Ascending aorta (tissue), 2 donors: Measurements from ENCODE around the gene FBXO3. TPM values are rescaled to one million over a fixed set of nuclear protein-coding genes. Genes with fewer than 3 reads are reported as not detected.

Experiments used
- DNase-seq, 2 donors: peaks; one replicate each; pipeline ENCODE4 v3.0.0-alpha.2; 2019; ENCODE audit warnings: low spot score in 2 of 2
- H3K27ac ChIP-seq, 2 donors: fragments of 200-600 bp; sonication (generic); one replicate each; pipeline ENCODE4 v1.5.1; 2016 to 2017; ENCODE audit warnings: mild to moderate bottlenecking in 1 of 2
- H3K27me3 ChIP-seq: fragments of 200-600 bp; sonication (generic); one replicate; pipeline ENCODE4 v1.5.1; 2017
- H3K36me3 ChIP-seq, 2 donors: fragments of 200-600 bp; sonication (generic); one replicate each; pipeline ENCODE4 v1.5.1; 2016
- H3K4me1 ChIP-seq, 2 donors: fragments of 200-600 bp; sonication (generic); one replicate each; pipeline ENCODE4 v1.5.1; 2016 to 2017; ENCODE audit warnings: mild to moderate bottlenecking in 1 of 2
- H3K4me3 ChIP-seq, 2 donors: fragments of 200-600 bp; sonication (generic); one replicate each; pipeline ENCODE4 v1.5.1; 2016 to 2017; ENCODE audit warnings: mild to moderate bottlenecking in 1 of 2
- H3K9me3 ChIP-seq, 2 donors: fragments of 200-600 bp; sonication (generic); one replicate each; pipeline ENCODE4 v1.5.1; 2016
- CTCF ChIP-seq, 3 experiments: fragments of 200-600 bp in 2 of 3; fragments of 450-650 bp in 1 of 3; sonication (generic) in 2 of 3; IDR thresholded peaks; one replicate each; pipeline ENCODE4 v1.5.1; 2016 to 2019; ENCODE audit warnings: antibody characterized with exemption in 3 of 3, mild to moderate bottlenecking in 1 of 3, moderate library complexity in 1 of 3
- intact Hi-C: fragments of 100-400 bp; cut with DNase I; formaldehyde crosslinking; loops from one replicate; pipeline ENCODE4 v1.15.1; 2023
- total RNA-seq: library from RNA; depleted of rRNA; stranded (reverse); fragments of >200 nt; gene quantifications from one replicate; pipeline ENCODE4 v1.1.0, GENCODE V29; 2016

The FBXO3 gene
- total RNA-seq, 1 donor from 2014 or later, result 11.8 TPM

- H3K4me3 ChIP-seq, result peak overlapping the region; percentile 85 to 90
- intact Hi-C loops, result loop anchor here (2.0 to 10.0 kb wide), 3 partner anchors 39 to 1191 kb away; partner anchors contain the start of genes CD59 and EIF3M
- H3K27me3 ChIP-seq, result no peaks in the 10 kb centered on the region
- peaks cover 7 to 30% of the 10 kb centered on the region in 2 donors for H3K4me1 ChIP-seq
- no peak for TF ChIP-seq CTCF (IDR thresholded peaks at IDR 0.05)
- DNase-seq, result no peak
- H3K27ac ChIP-seq, result peak overlapping the region in 1 of 2 donors; percentile 87
- H3K9me3 ChIP-seq, result no peaks in the 10 kb centered on the region
- H3K36me3 ChIP-seq, result peaks cover 0 to under 1% of the 10 kb centered on the region in 2 donors
Observed at GRCh38 chr11:33775467-33775807, 1.1 kb upstream of the FBXO3 start.

GRCh38 chr11:33774736-33775466, 581 bp upstream of the FBXO3 start:
- intact Hi-C loops, result loop anchor here (2.0 to 10.0 kb wide), 3 partner anchors 38 to 1190 kb away; partner anchors contain the start of genes CD59 and EIF3M
- TF ChIP-seq CTCF (IDR thresholded peaks at IDR 0.05), result no peak
- no peak for DNase-seq
- H3K27me3 ChIP-seq, result no peaks in the 10 kb centered on the region
- peaks cover 7 to 29% of the 10 kb centered on the region in 2 donors for H3K4me1 ChIP-seq
- H3K4me3 ChIP-seq, result peak overlapping the region; percentile 85 to 90
- H3K36me3 ChIP-seq, result peaks cover 0 to 5% of the 10 kb centered on the region in 2 donors
- H3K27ac ChIP-seq, result peak overlapping the region; percentile 87 to 89
- no peaks in the 10 kb centered on the region for H3K9me3 ChIP-seq

DNA sequence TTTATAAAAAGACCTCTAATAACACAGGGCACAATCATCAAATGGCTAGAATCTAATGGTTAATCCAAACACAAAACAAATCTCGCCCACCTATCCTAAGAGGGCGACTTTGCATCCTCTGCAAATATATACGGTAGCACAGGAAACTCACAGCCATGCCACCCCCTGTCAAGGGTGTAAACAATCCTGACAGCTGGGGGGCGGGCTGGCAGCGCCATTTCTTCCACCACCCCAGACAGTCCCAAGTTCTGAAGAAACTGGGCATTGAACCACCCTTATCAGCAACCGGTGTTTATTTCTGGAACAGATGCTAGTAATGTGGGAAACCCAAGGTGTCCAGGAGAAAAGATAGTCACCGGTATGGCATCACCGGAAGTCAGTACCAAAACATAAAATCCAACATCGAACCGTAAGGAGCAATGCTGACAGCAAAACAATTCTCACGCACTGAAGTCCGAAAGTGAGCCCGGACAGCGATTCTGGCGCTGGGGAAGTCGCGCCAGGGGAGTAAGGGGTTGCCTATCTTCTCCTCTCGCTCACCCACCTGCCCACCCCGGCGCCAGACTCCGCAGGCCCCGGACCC, 825 bp downstream of the FBXO3 start:
- intact Hi-C loops, result loop anchor here (10.0 kb wide), 1 partner anchor 1189 kb away; the partner anchor contains the start of gene EIF3M
- no peak for TF ChIP-seq CTCF (IDR thresholded peaks at IDR 0.05)
- H3K9me3 ChIP-seq, result no peaks in the 10 kb centered on the region
- no peak for DNase-seq
- peaks cover 7 to 26% of the 10 kb centered on the region in 2 donors for H3K4me1 ChIP-seq
- peak overlapping the region; percentile 87 to 89 for H3K27ac ChIP-seq
- peak overlapping the region; percentile 85 to 90 for H3K4me3 ChIP-seq
- H3K27me3 ChIP-seq, result no peaks in the 10 kb centered on the region
- peaks cover 3 to 10% of the 10 kb centered on the region in 2 donors for H3K36me3 ChIP-seq

DNA sequence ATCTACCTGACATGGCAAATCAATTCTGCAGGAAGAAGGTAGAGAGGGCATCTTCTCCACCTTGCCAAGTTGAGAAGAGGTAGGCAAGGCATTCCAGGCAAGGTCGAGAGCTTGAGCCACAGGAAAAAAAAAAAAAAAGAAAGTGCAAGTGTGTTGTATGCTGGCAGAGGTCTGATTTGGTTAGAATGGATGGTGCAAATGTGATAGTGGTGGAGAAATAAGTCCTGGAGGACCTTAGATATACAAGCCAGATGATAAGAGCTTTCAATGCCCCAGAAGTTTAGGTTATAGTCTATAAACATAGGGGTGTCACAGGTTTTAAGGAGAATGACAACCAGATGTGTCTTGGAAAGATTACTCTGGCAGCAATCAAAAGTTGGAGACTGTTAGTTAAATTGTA, 1.4 kb downstream of the FBXO3 start:
- Histone ChIP-seq H3K4me1 (peaks cover 7 to 26% of the 10 kb centered on the region in 2 donors), H3K27ac (peak overlapping the region in 1 of 2 donors; percentile 87), H3K27me3 (no peaks in the 10 kb centered on the region), H3K4me3 (peak overlapping the region in 1 of 2 donors; percentile 90), H3K36me3 (peaks cover 8 to 16% of the 10 kb centered on the region in 2 donors), H3K9me3 (no peaks in the 10 kb centered on the region)
- no peak for DNase-seq
- TF ChIP-seq CTCF (IDR thresholded peaks at IDR 0.05), result no peak
- intact Hi-C loops, result loop anchor here (10.0 kb wide), 1 partner anchor 1188 kb away; the partner anchor contains the start of gene EIF3M

DNA sequence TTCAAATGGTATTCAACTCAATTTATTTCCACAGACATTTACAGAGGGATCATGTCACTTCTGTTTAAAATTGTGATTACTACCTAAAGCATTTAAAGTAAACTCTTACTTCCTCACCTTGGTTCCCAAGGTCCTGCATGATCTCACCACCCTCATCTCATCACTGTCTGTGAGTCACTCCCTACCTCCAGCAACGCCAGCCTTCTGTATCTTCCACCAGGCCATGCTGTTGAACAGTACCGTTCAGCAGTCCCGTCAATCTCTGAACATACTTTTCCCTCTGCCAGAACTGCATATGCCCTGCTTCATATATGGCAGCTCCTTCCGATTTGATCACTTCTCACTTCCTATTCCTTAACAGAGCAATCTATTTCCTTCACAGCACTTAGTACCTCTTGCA, 2.0 kb downstream of the FBXO3 start:
- no peak for DNase-seq
- Histone ChIP-seq H3K4me3 (no peak overlapping the region), H3K27ac (no peak overlapping the region), H3K9me3 (no peaks in the 10 kb centered on the region), H3K36me3 (peaks cover 13 to 18% of the 10 kb centered on the region in 2 donors), H3K27me3 (no peaks in the 10 kb centered on the region), H3K4me1 (peaks cover 7 to 26% of the 10 kb centered on the region in 2 donors)
- intact Hi-C loops, result loop anchor here (10.0 kb wide), 1 partner anchor 1187 kb away; the partner anchor contains the start of gene EIF3M
- no peak for TF ChIP-seq CTCF (IDR thresholded peaks at IDR 0.05)
